Activated T-cell treated with anti-CD3 and anti-CD28 coated beads for 24 hours (primary cell): ENCODE results near the gene ATPAF2.
"Not testable (repeated sequence)": the region's sequence is repeated elsewhere in the genome, so short reads cannot be mapped to it uniquely, and the experiment has no call there.

Source experiments
- DNase-seq: peaks from one replicate; pipeline ENCODE4 v3.0.0-alpha.2; 2020; ENCODE audit warnings: low read depth

ATPAF2 gene

DNA sequence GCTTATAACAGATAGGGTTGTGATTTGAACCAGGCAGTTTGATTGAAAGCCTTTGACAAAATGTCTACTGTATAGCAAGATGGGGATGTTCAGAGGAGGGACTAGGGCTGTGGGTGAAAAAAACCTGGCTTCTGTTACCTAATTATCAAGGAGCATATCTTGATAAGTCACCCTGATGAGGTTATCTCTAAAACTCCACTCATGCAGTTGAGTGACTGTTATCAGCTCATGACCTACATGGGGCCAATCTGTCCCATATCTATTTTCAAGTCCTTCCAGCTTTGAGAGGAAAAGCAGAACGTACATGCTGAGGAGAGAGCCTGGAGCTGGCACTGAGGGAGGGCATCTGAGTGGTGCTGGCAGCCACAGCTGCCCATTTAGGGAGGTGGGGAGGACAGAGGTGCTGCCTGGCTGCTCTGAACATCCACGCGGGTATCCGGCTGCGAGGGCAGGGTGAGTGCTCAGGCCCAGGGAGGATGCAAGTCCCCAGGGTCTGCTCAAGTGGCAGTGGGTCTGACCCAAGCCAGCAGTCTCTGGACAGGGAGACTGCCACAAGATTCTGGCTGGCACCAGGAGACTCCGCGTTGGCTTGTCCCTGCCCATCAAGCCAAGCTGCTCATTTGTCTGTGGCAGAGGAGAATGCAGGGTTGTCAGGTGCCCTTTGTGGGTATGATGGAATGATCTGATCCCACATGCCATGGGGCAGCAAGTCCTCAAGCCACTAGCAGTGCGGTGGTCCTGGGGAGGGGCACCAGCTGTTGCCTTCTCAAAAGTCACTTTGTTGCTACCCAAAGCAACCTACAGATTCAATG lies 29.2 kb downstream of the ATPAF2 start:
- DNase-seq = no peak

GRCh38 chr17:18008496-18009268 lies 30.3 kb downstream of the ATPAF2 start:
- DNase-seq = no peak

DNA sequence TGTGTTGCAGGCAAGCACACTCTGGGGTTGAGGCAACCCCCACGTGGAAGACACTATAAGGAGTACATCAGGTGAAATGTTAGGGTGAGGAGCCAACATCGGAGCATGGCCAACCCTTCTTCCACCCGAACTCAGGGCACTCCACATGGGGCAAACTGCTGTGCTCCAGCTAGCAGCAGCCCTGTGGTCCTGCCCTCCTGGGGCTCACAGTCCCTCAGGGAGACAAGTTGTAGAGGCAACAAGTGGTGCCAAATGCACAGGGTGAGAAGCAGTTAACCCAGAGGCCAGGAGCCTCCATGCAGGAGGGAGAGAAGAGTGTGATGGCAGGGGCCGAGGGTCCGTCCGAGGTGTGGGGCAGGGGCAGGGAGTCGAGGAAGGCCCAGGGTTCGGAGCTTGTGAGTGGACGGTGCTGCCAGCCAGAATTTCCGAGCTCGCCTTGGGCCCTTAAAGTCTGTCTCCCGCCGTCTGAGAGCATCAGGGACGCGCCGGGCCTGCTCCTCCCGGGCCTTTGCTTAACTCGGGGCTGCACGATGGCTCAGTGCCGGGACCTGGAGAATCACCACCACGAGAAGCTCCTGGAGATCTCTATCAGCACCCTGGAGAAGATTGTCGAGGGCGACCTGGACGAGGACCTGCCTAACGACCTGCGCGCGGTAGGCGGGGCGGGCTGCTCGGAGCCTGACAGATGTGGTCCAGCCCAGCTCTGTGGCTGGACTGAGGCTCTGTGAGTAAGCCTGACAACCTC lies 32.3 kb downstream of the ATPAF2 start:
- no peak for DNase-seq

GRCh38 chr17:18005496-18005895 lies 33.5 kb downstream of the ATPAF2 start:
- DNase-seq = no peak

DNA sequence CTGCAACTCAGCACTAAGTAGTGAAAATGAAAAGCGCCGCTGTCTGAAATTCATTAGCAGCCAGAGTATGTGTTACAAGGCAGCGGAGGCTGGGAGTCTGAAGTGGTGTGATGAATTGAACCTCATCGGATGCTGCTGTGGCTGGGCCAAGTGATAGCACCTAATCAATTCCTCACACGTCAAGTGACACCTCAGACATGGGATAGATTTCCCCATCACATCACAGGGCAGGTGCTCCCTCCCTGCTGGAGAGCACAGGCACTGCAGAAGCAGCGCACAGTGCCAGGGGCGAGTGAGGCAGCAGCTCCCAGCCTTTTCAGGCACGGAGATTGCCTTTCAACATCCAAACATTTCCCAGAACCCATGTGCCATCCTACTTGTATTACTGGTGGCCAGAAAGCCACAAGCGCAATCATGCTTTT lies 34.1 kb downstream of the ATPAF2 start:
- DNase-seq = no peak

GRCh38 chr17:18004345-18004744 lies 34.6 kb downstream of the ATPAF2 start:
- no peak for DNase-seq

GRCh38 chr17:18002171-18002570 lies 36.8 kb downstream of the ATPAF2 start:
- no peak for DNase-seq

GRCh38 chr17:18000030-18000408 lies 38.9 kb downstream of the ATPAF2 start:
- no peak for DNase-seq

DNA sequence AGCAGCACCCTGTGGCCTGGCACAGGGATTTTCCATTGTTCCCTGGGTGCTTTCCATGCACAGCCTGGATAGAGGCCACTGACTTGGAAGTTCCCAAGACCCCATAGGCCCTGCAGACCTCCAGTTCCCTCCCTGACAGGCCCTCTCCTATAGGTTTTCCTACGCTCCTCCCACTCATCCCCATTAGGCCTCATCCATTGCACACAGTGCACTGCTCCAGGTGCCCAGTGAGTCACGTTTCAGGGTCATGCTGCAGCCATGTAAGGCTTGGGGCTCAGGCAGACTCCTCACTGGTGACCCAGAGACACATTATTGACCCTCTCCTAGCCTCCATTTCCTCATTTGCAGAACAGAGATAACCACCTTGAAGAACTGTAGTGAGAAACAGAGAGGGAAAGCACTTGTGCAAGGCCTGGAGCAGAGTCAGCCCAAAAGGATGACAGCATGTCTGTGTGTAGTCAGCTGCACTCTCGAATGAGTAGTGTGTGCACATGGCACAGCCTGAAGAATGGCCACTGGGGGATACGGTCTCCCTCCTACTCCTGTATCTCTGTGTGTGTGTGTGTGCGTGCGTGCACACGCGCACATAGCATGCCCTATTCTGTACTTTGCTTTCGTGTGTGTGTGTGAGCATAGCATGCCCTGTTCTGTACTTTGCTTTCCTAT lies 39.5 kb downstream of the ATPAF2 start:
- DNase-seq = no peak

DNA sequence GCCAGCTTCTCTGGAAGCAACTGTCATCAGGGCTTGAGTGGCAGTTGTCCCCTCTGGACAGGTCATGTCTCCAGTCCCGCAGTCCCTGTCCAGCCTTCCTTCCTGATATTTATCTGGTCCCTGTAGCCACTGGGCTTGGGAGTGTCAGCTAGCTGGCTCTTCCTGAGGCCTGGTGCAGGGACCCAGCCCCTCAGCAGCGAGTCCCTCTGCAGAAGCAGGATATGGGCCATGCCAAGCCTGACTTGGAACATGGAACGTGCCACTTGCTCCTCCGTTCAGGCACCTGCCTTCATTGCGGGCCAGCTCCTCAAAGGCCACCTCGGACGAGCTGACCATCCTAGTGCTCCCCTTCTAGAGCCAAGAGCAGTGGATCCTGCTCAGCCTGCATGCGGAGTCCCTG lies 40.0 kb downstream of the ATPAF2 start:
- no peak for DNase-seq

DNA sequence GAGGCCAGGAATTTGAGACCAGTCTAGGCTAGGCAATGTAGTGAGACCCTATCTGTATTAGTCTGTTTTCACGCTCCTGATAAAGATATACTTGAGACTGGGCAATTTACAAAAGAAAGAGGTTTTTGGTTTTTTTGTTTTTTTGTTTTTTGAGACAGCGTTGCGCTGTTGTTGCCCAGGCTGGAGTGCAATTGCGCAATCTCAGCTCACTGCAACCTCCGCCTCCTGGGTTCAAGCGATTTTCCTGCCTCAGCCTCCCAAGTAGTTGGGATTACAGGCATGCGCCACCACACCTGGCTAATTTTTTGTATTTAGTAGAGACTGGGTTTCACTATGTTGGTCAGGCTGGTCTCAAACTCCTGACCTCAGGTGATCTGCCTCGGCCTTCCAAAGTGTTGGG lies 43.1 kb downstream of the ATPAF2 start:
- DNase-seq = not testable (repeated sequence)

DNA sequence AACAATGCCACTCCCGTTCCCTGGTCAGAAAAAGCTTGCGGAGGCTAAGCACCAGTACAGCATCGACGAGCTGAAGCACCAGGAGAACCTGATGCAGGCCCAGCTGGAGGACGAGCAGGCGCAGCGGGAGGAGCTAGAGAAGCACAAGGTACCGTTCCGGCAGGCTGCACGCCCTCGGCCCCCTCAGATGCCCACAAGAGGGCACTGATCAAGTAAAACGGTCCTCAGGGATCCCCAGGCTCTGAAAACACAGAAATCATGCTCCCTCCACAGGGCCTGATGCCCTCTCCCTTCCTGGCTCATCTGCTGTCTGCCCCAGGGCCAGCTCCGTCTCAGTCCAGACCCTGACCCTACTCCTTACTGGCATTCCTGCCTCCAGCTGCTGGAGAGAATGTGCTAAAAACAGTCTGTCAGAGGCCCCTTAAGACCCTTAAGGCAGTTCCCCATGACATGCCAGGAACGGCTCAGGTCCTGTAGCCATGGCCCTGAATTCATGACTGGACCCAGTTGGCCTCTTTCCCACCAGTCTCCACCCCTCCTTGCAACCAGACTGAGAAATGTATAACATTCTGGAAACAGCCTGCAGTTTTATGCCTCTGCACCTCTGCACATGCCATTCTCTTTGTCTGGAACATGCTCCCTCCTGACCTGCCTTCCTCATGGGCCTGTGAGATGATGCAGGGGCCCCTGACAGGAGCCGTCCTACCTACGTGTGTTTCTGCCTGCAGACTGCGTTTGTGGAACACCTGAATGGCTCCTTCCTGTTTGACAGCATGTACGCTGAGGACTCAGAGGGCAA lies 44.5 kb downstream of the ATPAF2 start:
- DNase-seq = no peak

GRCh38 chr17:17993852-17994251 lies 45.1 kb downstream of the ATPAF2 start:
- DNase-seq = no peak

- no peak for DNase-seq
These were observed 45.6 kb downstream of the ATPAF2 start for GRCh38 chr17:17993366-17993765.

DNA sequence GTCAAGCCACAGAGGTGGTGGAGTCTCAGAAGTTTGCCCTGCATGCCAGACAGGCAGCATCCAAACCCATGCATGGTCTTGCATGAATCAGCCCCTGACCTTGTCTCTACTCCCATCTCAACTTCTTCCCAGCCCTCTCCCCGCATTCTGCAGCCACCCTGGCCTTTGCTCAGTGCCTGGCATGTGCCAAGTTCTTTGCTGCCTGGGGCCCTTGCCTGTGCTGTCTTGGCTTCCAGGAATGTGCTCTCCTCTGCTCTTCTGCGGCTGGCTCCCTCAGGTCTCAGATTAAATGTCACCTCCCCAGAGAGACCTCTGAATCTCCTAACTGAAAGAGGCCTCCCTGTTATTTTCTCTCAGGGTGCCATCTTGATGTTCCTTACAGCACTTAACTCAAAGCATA lies 48.7 kb downstream of the ATPAF2 start:
- no peak for DNase-seq

- no peak for DNase-seq
These were observed 49.4 kb downstream of the ATPAF2 start for GRCh38 chr17:17989618-17990017.

DNA sequence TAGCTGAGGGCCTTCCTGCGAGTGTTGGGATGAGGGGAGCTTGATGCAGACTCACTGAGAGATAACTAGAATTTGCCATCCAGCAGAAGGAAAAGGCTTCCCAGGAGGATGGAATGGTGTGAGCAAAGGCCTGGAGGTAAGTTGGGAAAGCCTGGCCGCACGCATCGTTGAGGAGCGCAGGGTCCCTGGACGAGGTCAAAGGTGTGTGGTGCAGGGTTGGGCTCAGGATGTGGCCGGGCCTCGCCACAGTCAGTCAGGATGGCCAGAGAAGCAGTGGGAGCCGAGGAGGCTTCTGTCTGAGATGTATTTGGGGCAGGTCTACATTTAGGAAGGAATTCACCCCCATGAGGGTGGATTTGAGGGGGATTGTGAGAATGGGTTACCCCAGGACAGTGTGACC lies 49.9 kb downstream of the ATPAF2 start:
- no peak for DNase-seq

DNA sequence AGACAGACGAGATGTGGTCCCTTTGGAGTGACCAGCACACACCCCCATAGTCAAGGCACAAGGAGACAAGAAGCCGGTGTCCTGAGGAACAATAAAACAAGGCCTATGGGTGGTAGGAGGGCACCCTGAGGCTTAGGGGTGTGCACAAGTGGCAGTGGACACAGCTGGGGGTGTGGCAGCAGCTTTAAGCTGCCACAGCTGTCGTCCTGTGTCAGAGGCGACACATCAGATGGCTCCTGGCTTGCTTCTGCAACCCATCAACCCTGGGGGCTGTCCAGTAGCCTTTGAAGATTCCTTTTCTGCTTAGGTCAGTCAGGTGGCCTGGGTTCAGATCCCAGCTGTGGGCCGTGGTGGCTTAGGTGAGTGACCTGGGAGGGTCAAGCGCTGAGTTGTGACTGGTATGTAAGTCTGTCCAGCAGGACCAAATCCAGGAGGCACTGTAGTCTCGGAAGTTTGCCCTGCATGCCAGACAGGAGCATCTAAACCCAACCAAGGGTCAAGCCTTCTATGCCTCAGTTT lies 50.5 kb downstream of the ATPAF2 start:
- DNase-seq = no peak

- DNase-seq = no peak
These were observed 51.1 kb downstream of the ATPAF2 start for GRCh38 chr17:17987901-17988300.

- DNase-seq = no peak
These were observed 51.6 kb downstream of the ATPAF2 start for GRCh38 chr17:17987187-17987896.
